ENCODE results near the gene SNIP1. TPM values are rescaled to one million over a fixed set of nuclear protein-coding genes. Genes with fewer than 3 reads are reported as not detected.

Gene SNIP1
- total and polyA plus RNA-seq, 2 of the 8 experiments (the other 6 are each of a cell fraction or from before 2014, with no cell fraction given) = 3.7 to 15.7 TPM

DNA sequence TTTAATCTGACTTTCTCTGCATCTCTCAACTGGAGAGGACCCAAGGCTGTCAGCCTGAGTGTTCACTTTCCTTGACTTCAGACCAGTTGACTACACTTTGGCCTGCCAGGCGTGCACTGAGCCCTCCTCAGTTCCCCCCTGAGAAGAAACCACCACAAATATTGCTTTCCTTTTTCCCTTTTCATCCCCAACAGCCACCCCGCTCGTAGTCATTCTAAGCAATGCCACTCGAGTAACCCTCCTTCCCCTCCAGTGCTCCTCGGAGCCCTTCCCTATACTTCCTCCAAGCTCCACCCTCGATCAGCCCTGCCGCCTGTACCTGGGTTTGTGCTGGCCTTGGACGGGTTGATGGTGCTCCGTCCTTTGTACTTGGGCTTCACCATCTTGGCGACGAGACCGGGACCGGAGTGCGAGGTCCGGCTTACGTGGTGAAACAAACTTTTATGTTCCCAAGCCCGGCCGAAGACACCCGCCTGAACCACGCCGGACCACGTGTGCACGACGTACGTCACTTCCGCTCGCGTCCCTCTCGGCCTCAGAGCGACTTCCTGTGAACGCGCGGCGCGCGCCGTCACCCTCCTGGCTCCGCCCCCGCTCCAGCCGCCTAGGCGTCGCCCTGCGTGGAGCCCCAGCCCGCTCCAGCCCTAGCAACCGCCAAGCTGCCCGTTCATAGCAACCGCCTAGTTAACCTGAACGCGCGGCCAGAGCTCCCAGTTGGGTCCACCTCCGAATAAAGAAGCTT lies 41.5 kb upstream of the SNIP1 start, which contains the start of gene GNL2 (continued):
- TF ChIP-seq, protein P1, sequence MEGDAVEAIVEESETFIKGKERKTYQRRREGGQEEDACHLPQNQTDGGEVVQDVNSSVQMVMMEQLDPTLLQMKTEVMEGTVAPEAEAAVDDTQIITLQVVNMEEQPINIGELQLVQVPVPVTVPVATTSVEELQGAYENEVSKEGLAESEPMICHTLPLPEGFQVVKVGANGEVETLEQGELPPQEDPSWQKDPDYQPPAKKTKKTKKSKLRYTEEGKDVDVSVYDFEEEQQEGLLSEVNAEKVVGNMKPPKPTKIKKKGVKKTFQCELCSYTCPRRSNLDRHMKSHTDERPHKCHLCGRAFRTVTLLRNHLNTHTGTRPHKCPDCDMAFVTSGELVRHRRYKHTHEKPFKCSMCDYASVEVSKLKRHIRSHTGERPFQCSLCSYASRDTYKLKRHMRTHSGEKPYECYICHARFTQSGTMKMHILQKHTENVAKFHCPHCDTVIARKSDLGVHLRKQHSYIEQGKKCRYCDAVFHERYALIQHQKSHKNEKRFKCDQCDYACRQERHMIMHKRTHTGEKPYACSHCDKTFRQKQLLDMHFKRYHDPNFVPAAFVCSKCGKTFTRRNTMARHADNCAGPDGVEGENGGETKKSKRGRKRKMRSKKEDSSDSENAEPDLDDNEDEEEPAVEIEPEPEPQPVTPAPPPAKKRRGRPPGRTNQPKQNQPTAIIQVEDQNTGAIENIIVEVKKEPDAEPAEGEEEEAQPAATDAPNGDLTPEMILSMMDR (IDR thresholded peaks at IDR 0.05; ENCODE audit: control extremely low read depth in 1 of 3, insufficient read depth in 1 of 3, low read depth in 1 of 3, low read length in 3 of 3) = no peak
- TF ChIP-seq SP4 (IDR thresholded peaks at IDR 0.05; ENCODE audit: low read length) (no peak), SUZ12 (IDR thresholded peaks at IDR 0.05; ENCODE audit: low read length) (no peak), NRF1 (IDR thresholded peaks at IDR 0.05; ENCODE audit: low read depth, low read length) (no peak), KDM5A (IDR thresholded peaks at IDR 0.05; ENCODE audit: low read length) (peak; percentile 48), PHF8 (conservative IDR thresholded peaks at IDR 0.05; ENCODE audit: low read depth, low read length) (peak; percentile 96), FOSL1 (IDR thresholded peaks at IDR 0.05; ENCODE audit: insufficient read depth, low read depth, low read length) (no peak), POLR2AphosphoS5 (IDR thresholded peaks at IDR 0.05; ENCODE audit: low read depth, low read length) (peak; percentile 98), GTF2F1 (IDR thresholded peaks at IDR 0.05; ENCODE audit: borderline replicate concordance, low read depth, low read length) (0 out of 2 replicates have a peak, but pooled peaks have one; percentile 39), SAP30 (IDR thresholded peaks at IDR 0.05; ENCODE audit: insufficient read depth, insufficient replicate concordance, low read length) (peak; percentile 78), EZH2 (IDR thresholded peaks at IDR 0.05; ENCODE audit: low read depth, low read length, severe bottlenecking) (no peak), BACH1 (IDR thresholded peaks at IDR 0.05; ENCODE audit: low read length) (no peak), JUN (IDR thresholded peaks at IDR 0.05; ENCODE audit: low read depth, low read length) (no peak), EGR1 (IDR thresholded peaks at IDR 0.05; ENCODE audit: borderline replicate concordance, low read depth, low read length) (peak; percentile 78; the same call in 1 of the 2 replicates), RAD21 (IDR thresholded peaks at IDR 0.05 in 1 of 2, conservative IDR thresholded peaks at IDR 0.05 in 1 of 2; ENCODE audit: low read depth in 2 of 2, low read length in 2 of 2) (no peak), CBX8 (IDR thresholded peaks at IDR 0.05; ENCODE audit: borderline replicate concordance, low read depth, low read length) (no peak)
- TF ChIP-seq, protein P2, sequence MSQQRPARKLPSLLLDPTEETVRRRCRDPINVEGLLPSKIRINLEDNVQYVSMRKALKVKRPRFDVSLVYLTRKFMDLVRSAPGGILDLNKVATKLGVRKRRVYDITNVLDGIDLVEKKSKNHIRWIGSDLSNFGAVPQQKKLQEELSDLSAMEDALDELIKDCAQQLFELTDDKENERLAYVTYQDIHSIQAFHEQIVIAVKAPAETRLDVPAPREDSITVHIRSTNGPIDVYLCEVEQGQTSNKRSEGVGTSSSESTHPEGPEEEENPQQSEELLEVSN (IDR thresholded peaks at IDR 0.05) = peak; percentile 64
